SK-N-SH treated with all-trans-retinoic acid at 6 μM for 48 hours (cell line): ENCODE measurements around the gene MED26.

Experiments
- ATAC-seq: fragments of 200-7000 bp; cut with Tn5 transposase; 3 replicates; pipeline ENCODE4 v1.9.1; 2020; ENCODE audit warnings: mild to moderate bottlenecking, moderate library complexity
- ARNTL ChIP-seq: fragments of 450-650 bp; formaldehyde crosslinking; IDR thresholded peaks from 2 replicates; pipeline ENCODE4 v1.5.0; 2020; ENCODE audit warnings: low read depth, mild to moderate bottlenecking, moderate library complexity, borderline replicate concordance
- BACH2 ChIP-seq: fragments of 250-450 bp; sonication (Bioruptor Pico); IDR thresholded peaks from 2 replicates; pipeline ENCODE4 v1.9.0; 2021; ENCODE audit warnings: mild to moderate bottlenecking, borderline replicate concordance
- ESRRG ChIP-seq: fragments of 250-450 bp; sonication (Bioruptor Pico); IDR thresholded peaks from 2 replicates; pipeline ENCODE4 v1.6.1; 2021; ENCODE audit warnings: mild to moderate bottlenecking
- OSR1 ChIP-seq: fragments of 250-450 bp; sonication (Bioruptor Pico); IDR thresholded peaks from 2 replicates; pipeline ENCODE4 v1.8.0; 2022; ENCODE audit warnings: moderate library complexity, mild to moderate bottlenecking, inconsistent platforms
- PPARA ChIP-seq: fragments of 250-450 bp; sonication (Bioruptor Pico); IDR thresholded peaks from 2 replicates; pipeline ENCODE4 v1.5.0; 2020; ENCODE audit warnings: mild to moderate bottlenecking, borderline replicate concordance
- RARB ChIP-seq: fragments of 250-450 bp; sonication (Bioruptor Pico); IDR thresholded peaks from 2 replicates; pipeline ENCODE4 v1.8.0; 2021; ENCODE audit warnings: mild to moderate bottlenecking, moderate library complexity
- SNAI2 ChIP-seq: fragments of 250-450 bp; sonication (Bioruptor Pico); IDR thresholded peaks from 2 replicates; pipeline ENCODE4 v1.5.0; 2020; ENCODE audit warnings: mild to moderate bottlenecking, moderate library complexity
- TCF4 ChIP-seq: fragments of 250-450 bp; sonication (Bioruptor Pico); IDR thresholded peaks from 2 replicates; pipeline ENCODE4 v1.8.0; 2021; ENCODE audit warnings: mild to moderate bottlenecking, moderate library complexity, borderline replicate concordance
- ZC3H10 ChIP-seq: fragments of 250-450 bp; sonication (Bioruptor Pico); IDR thresholded peaks from 2 replicates; pipeline ENCODE4 v1.5.1; 2021; ENCODE audit warnings: mild to moderate bottlenecking, moderate library complexity
- ZFP30 ChIP-seq: fragments of 450-650 bp; formaldehyde crosslinking; IDR thresholded peaks from 2 replicates; pipeline ENCODE4 v1.5.0; 2022; ENCODE audit warnings: mild to moderate bottlenecking, moderate library complexity
- ZNF70 ChIP-seq: fragments of 450-650 bp; formaldehyde crosslinking; IDR thresholded peaks from 2 replicates; pipeline ENCODE4 v1.5.0; 2020; ENCODE audit warnings: mild to moderate bottlenecking, moderate library complexity
- TF ChIP-seq, protein P1 (sequence below): fragments of 250-450 bp; sonication (Bioruptor Pico); IDR thresholded peaks from 2 replicates; pipeline ENCODE4 v1.8.0; 2021; ENCODE audit warnings: low read depth, mild to moderate bottlenecking, moderate library complexity, borderline replicate concordance
- TF ChIP-seq, protein P2 (sequence below): fragments of 250-450 bp; sonication (Bioruptor Pico); IDR thresholded peaks from 2 replicates; pipeline ENCODE4 v1.5.1; 2021; ENCODE audit warnings: mild to moderate bottlenecking, moderate library complexity

The MED26 gene

GRCh38 chr19:16525751-16526481 is 102.1 kb downstream of the MED26 start (continued):
- TF ChIP-seq, protein P1, sequence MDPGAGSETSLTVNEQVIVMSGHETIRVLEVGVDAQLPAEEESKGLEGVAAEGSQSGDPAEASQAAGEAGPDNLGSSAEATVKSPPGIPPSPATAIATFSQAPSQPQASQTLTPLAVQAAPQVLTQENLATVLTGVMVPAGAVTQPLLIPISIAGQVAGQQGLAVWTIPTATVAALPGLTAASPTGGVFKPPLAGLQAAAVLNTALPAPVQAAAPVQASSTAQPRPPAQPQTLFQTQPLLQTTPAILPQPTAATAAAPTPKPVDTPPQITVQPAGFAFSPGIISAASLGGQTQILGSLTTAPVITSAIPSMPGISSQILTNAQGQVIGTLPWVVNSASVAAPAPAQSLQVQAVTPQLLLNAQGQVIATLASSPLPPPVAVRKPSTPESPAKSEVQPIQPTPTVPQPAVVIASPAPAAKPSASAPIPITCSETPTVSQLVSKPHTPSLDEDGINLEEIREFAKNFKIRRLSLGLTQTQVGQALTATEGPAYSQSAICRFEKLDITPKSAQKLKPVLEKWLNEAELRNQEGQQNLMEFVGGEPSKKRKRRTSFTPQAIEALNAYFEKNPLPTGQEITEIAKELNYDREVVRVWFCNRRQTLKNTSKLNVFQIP (CRISPR knock-in tag) = no peak
- TF ChIP-seq OSR1 (CRISPR knock-in tag) (no peak), ZC3H10 (CRISPR knock-in tag) (no peak), ARNTL (CRISPR knock-in tag) (no peak), RARB (CRISPR knock-in tag) (no peak), SNAI2 (no peak)

DNA sequence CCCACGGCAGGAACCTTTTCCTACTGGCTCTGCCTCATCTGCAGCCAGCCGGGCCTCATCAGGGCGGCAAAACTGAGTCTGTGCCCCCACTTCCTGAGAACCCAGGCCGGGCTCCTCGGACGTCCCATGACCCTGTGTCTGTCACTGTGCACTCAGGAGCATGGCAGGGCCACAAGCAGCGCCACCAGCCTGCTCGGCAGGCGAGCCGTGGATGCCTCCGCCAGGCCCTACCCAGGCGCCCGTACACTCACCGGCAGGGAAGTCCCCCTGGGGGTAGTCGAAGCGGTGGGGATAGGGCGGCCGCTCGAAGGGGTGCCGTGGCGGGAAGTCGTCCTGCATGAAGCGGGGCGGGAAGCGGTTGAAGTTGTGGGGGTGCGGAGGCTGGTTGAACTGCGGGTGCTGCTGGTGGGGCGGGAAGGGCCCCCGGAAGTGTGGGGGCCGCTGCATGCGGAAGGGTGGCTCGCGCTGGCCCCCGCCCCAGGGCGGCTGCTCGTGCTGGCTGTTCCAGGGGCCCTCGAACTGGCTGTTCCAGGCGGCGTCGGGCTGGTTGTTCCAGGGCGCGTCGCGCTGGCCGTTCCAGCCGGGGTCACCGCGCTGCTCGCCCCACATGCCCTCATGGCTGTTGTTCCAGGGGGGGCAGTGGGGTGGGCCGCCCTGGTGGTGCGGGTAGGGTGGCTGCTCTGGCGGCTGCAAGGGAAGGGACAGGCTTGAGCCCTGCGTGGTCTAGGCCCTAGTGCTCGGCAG is 102.8 kb downstream of the MED26 start:
- no peak for ATAC-seq
- TF ChIP-seq PPARA = no peak
- TF ChIP-seq TCF4 (CRISPR knock-in tag) = no peak
- TF ChIP-seq BACH2 (CRISPR knock-in tag) = no peak
- no peak for TF ChIP-seq OSR1 (CRISPR knock-in tag)
- no peak for TF ChIP-seq ESRRG
- TF ChIP-seq ZFP30 (CRISPR knock-in tag) = no peak
- TF ChIP-seq ARNTL (CRISPR knock-in tag) = no peak
- TF ChIP-seq ZNF70 (CRISPR knock-in tag) = no peak
- TF ChIP-seq SNAI2 = no peak
- TF ChIP-seq, protein P2, sequence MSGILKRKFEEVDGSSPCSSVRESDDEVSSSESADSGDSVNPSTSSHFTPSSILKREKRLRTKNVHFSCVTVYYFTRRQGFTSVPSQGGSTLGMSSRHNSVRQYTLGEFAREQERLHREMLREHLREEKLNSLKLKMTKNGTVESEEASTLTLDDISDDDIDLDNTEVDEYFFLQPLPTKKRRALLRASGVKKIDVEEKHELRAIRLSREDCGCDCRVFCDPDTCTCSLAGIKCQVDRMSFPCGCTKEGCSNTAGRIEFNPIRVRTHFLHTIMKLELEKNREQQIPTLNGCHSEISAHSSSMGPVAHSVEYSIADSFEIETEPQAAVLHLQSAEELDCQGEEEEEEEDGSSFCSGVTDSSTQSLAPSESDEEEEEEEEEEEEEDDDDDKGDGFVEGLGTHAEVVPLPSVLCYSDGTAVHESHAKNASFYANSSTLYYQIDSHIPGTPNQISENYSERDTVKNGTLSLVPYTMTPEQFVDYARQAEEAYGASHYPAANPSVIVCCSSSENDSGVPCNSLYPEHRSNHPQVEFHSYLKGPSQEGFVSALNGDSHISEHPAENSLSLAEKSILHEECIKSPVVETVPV (CRISPR knock-in tag) = no peak
